Fibroblast of lung (primary cell): ENCODE data around the gene UBE4B. TPM values are rescaled to one million over a fixed set of nuclear protein-coding genes. Genes with fewer than 3 reads are reported as not detected.

Experiments
- DNase-seq, 2 donors: peaks; one replicate each; pipeline versions ENCODE4 v3.0.0 to v3.0.0-alpha.2; 2010; ENCODE audit warnings: low read depth in 2 of 2
- H2AFZ ChIP-seq: 2 replicates; pipeline ENCODE4 v1.5.1; 2012; ENCODE audit warnings: low read length, control low read depth, inconsistent platforms
- H3K27ac ChIP-seq: 2 replicates; pipeline ENCODE4 v1.5.1; 2011; ENCODE audit warnings: low read length, control low read depth; ENCODE audit not compliant: insufficient read depth
- H3K27me3 ChIP-seq: 2 replicates; pipeline ENCODE4 v1.5.1; 2011; ENCODE audit warnings: mild to moderate bottlenecking, low read length; ENCODE audit not compliant: control insufficient read depth, insufficient read depth
- H3K36me3 ChIP-seq: 2 replicates; pipeline ENCODE4 v1.5.1; 2011; ENCODE audit warnings: low read length; ENCODE audit not compliant: control insufficient read depth, insufficient read depth
- H3K4me1 ChIP-seq: 2 replicates; pipeline ENCODE4 v1.5.1; 2011; ENCODE audit warnings: low read length; ENCODE audit not compliant: control insufficient read depth, insufficient read depth; ENCODE audit errors: extremely low read depth
- H3K4me2 ChIP-seq: 2 replicates; pipeline ENCODE4 v1.5.1; 2011; ENCODE audit warnings: low read length, control low read depth; ENCODE audit not compliant: insufficient read depth; ENCODE audit errors: extremely low read depth
- H3K4me3 ChIP-seq, 4 experiments: fragments of 200-600 bp in 1 of 4; sonication (generic) in 1 of 4; replicated peaks in 1 of 4; 2 replicates each; pipeline ENCODE4 v1.5.1; 2011 to 2016; ENCODE audit warnings: low read length in 4 of 4, low read depth in 3 of 4, mild to moderate bottlenecking in 3 of 4, control low read depth in 2 of 4, inconsistent platforms in 1 of 4, mixed read lengths in 1 of 4; ENCODE audit not compliant: insufficient read depth in 1 of 4; ENCODE audit errors: control extremely low read depth in 1 of 4
- H3K79me2 ChIP-seq: 2 replicates; pipeline ENCODE4 v1.5.1; 2012; ENCODE audit warnings: mild to moderate bottlenecking, low read length, inconsistent platforms; ENCODE audit not compliant: control insufficient read depth, insufficient read depth
- H3K9ac ChIP-seq: 2 replicates; pipeline ENCODE4 v1.5.1; 2011; ENCODE audit warnings: mild to moderate bottlenecking, low read length, control low read depth; ENCODE audit not compliant: insufficient read depth
- H3K9me3 ChIP-seq: 2 replicates; pipeline ENCODE4 v1.5.1; 2012; ENCODE audit warnings: low read depth, low read length; ENCODE audit not compliant: control insufficient read depth, insufficient read depth
- H4K20me1 ChIP-seq: 2 replicates; pipeline ENCODE4 v1.5.1; 2011; ENCODE audit warnings: low read length; ENCODE audit not compliant: control insufficient read depth, insufficient read depth; ENCODE audit errors: extremely low read depth
- CTCF ChIP-seq, 2 donors: IDR thresholded peaks in 1 of 2; conservative IDR thresholded peaks in 1 of 2; 1 replicate in 1 of 2; 2 replicates in 1 of 2; pipeline ENCODE4 v1.5.1; 2011 to 2012; ENCODE audit warnings: low read length in 2 of 2, control low read depth in 1 of 2, inconsistent platforms in 1 of 2, low read depth in 1 of 2, mild to moderate bottlenecking in 1 of 2
- EZH2 ChIP-seq: IDR thresholded peaks from 2 replicates; pipeline ENCODE4 v1.5.1; 2012; ENCODE audit warnings: low read length, control low read depth, mild to moderate bottlenecking; ENCODE audit errors: missing control alignments
- polyA plus RNA-seq, 2 donors: library from polyadenylated mRNA; depleted of rRNA in 1 of 2; stranded (reverse) in 1 of 2; unstranded in 1 of 2; fragments of >200 nt; gene quantifications; 2 replicates each; pipeline ENCODE4 v1.2.1, GENCODE V29; 2011 to 2012; ENCODE audit warnings: missing spikeins in 1 of 2
- total RNA-seq: library from RNA; depleted of rRNA; stranded (reverse); fragments of >200 nt; gene quantifications from 2 replicates; pipeline ENCODE4 v1.2.1, GENCODE V29; 2014

The UBE4B gene
- total and polyA plus RNA-seq, 2 donors (not counting 1 experiment from before 2014, with no cell fraction given), result 21.9 to 30.7 TPM

GRCh38 chr1:10168912-10169514 lies 136.3 kb downstream of the UBE4B start:
- Histone ChIP-seq H3K27me3 (no peaks in the 10 kb centered on the region), H3K79me2 (no peaks in the 10 kb centered on the region), H3K4me2 (no peak overlapping the region), H3K9me3 (no peaks in the 10 kb centered on the region), H3K27ac (no peak overlapping the region), H3K9ac (no peak overlapping the region), H3K4me3 (no peak overlapping the region), H2AFZ (no peak overlapping the region), H3K4me1 (no peaks in the 10 kb centered on the region), H3K36me3 (peaks cover 14% of the 10 kb centered on the region), H4K20me1 (no peaks in the 10 kb centered on the region)
- DNase-seq, result no peak
- no peak for TF ChIP-seq CTCF (conservative IDR thresholded peaks at IDR 0.05 in 1 of 2, IDR thresholded peaks at IDR 0.05 in 1 of 2; ENCODE audit: low read depth in 1 of 2, low read length in 2 of 2)
- no peak for TF ChIP-seq EZH2

GRCh38 chr1:10170239-10170574 lies 137.4 kb downstream of the UBE4B start:
- no peak for DNase-seq
- H4K20me1 ChIP-seq, result no peaks in the 10 kb centered on the region
- peaks cover 14% of the 10 kb centered on the region for H3K36me3 ChIP-seq
- H3K4me1 ChIP-seq, result no peaks in the 10 kb centered on the region
- TF ChIP-seq CTCF (conservative IDR thresholded peaks at IDR 0.05 in 1 of 2, IDR thresholded peaks at IDR 0.05 in 1 of 2; ENCODE audit: low read depth in 1 of 2, low read length in 2 of 2), result no peak
- TF ChIP-seq EZH2, result no peak
- H3K9ac ChIP-seq, result no peak overlapping the region
- H2AFZ ChIP-seq, result no peak overlapping the region
- no peaks in the 10 kb centered on the region for H3K79me2 ChIP-seq
- H3K27ac ChIP-seq, result no peak overlapping the region
- no peak overlapping the region for H3K4me3 ChIP-seq
- H3K9me3 ChIP-seq, result no peaks in the 10 kb centered on the region
- no peaks in the 10 kb centered on the region for H3K27me3 ChIP-seq
- no peak overlapping the region for H3K4me2 ChIP-seq

DNA sequence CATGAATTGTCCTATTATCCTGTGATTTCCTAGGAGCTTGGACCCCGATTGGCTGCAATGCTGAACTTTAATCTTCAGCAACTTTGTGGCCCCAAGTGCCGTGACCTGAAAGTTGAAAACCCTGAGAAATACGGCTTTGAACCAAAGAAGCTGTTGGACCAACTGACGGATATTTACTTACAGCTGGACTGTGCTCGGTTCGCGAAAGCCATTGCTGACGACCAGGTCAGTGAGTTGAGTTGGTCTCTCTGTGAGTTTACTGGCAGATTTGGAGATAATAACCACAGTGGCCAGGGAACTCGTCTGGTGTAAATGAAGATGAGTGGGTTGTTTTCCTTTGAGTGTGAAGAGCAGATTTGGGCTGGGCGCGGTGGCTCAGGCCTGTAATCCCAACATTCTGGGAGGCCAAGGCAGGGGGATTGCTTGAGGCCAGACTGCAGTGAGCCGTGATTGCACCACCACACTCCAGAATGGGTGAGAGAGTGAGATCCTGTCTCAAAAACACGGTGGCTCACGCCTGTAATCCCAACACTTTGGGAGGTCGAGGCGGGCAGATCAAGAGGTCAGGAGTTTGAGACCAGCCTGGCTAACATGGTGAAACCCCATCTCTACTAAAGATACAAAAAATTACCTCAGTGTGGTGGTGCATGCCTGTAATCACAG lies 138.5 kb downstream of the UBE4B start:
- H3K79me2 ChIP-seq, result no peaks in the 10 kb centered on the region
- H3K36me3 ChIP-seq, result peaks cover 9% of the 10 kb centered on the region
- no peaks in the 10 kb centered on the region for H3K27me3 ChIP-seq
- TF ChIP-seq EZH2, result no peak
- TF ChIP-seq CTCF (conservative IDR thresholded peaks at IDR 0.05 in 1 of 2, IDR thresholded peaks at IDR 0.05 in 1 of 2; ENCODE audit: low read depth in 1 of 2, low read length in 2 of 2), result no peak
- no peaks in the 10 kb centered on the region for H3K9me3 ChIP-seq
- H3K4me3 ChIP-seq, result no peak overlapping the region
- H3K4me2 ChIP-seq, result no peak overlapping the region
- no peak overlapping the region for H2AFZ ChIP-seq
- no peak for DNase-seq
- no peaks in the 10 kb centered on the region for H3K4me1 ChIP-seq
- H3K9ac ChIP-seq, result no peak overlapping the region
- peaks cover 2% of the 10 kb centered on the region for H4K20me1 ChIP-seq
- no peak overlapping the region for H3K27ac ChIP-seq
